Transverse colon (tissue), 3 donors: ENCODE measurements around the gene RAPGEF6.

Source experiments
- POLR2A ChIP-seq: fragments of 450-650 bp; IDR thresholded peaks from one replicate; pipeline ENCODE4 v1.6.1; 2016; ENCODE audit warnings: antibody characterized with exemption, mild to moderate bottlenecking, moderate library complexity
- TF ChIP-seq, protein P1 (sequence below), 5 experiments: fragments of 200-600 bp in 3 of 5; fragments of 450-650 bp in 2 of 5; sonication (generic) in 3 of 5; IDR thresholded peaks; 1 replicate in 2 of 5; 2 replicates in 3 of 5; pipeline ENCODE4 v1.5.1; 2016 to 2017; ENCODE audit warnings: antibody characterized with exemption in 5 of 5, inconsistent platforms in 3 of 5, mild to moderate bottlenecking in 2 of 5, moderate library complexity in 1 of 5

DNA sequence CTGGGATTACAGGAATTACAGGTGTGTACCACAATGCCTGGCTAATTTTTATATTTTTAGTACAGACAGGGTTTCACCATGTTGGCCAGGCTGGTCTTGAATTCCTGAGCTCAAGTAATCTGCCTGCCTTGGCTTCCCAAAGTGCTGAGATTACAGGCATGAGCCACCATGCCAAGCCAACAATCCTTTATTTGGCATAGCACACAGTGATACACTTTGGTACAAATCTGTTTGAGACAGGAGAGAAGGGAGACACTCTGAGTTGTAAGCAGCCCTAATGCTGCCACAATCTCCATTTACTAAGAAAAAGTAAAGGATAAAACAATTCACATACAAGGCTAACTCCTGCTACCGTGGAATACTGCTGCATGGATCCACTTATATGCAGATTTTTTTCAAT is 177.8 kb downstream of the RAPGEF6 start:
- no peak for TF ChIP-seq POLR2A
- TF ChIP-seq, protein P1, sequence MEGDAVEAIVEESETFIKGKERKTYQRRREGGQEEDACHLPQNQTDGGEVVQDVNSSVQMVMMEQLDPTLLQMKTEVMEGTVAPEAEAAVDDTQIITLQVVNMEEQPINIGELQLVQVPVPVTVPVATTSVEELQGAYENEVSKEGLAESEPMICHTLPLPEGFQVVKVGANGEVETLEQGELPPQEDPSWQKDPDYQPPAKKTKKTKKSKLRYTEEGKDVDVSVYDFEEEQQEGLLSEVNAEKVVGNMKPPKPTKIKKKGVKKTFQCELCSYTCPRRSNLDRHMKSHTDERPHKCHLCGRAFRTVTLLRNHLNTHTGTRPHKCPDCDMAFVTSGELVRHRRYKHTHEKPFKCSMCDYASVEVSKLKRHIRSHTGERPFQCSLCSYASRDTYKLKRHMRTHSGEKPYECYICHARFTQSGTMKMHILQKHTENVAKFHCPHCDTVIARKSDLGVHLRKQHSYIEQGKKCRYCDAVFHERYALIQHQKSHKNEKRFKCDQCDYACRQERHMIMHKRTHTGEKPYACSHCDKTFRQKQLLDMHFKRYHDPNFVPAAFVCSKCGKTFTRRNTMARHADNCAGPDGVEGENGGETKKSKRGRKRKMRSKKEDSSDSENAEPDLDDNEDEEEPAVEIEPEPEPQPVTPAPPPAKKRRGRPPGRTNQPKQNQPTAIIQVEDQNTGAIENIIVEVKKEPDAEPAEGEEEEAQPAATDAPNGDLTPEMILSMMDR (IDR thresholded peaks at IDR 0.05), result no peak
